Vagina (tissue), 2 donors: ENCODE results near the gene NAA10. TPM values are rescaled to one million over a fixed set of nuclear protein-coding genes. Genes with fewer than 3 reads are reported as not detected.
A peak's percentile ranks its signal among the peaks of the same experiment; 100 is the strongest.

ENCODE experiments used
- DNase-seq, 2 donors: peaks; one replicate each; pipeline ENCODE4 v3.0.0-alpha.2; 2017; ENCODE audit errors: extremely low spot score in 2 of 2
- H3K27ac ChIP-seq: fragments of 200-600 bp; sonication (generic); one replicate; pipeline ENCODE4 v1.5.1; 2019
- H3K27me3 ChIP-seq: fragments of 200-600 bp; sonication (generic); one replicate; pipeline ENCODE4 v1.5.1; 2019
- H3K36me3 ChIP-seq, 2 donors: fragments of 200-600 bp; sonication (generic); one replicate each; pipeline ENCODE4 v1.5.1; 2017 to 2019
- H3K4me1 ChIP-seq: fragments of 200-600 bp; sonication (generic); one replicate; pipeline ENCODE4 v1.5.1; 2019
- H3K4me3 ChIP-seq, 2 donors: fragments of 200-600 bp; sonication (generic); 1 replicate in 1 of 2; 2 replicates in 1 of 2; pipeline ENCODE4 v1.5.1; 2016 to 2019
- H3K9me3 ChIP-seq: fragments of 200-600 bp; sonication (generic); one replicate; pipeline ENCODE4 v1.5.1; 2019
- POLR2A ChIP-seq, 2 donors: fragments of 450-650 bp; IDR thresholded peaks; one replicate each; pipeline ENCODE4 v1.6.1; 2017; ENCODE audit warnings: antibody characterized with exemption in 2 of 2, mild to moderate bottlenecking in 2 of 2, moderate library complexity in 2 of 2
- POLR2AphosphoS5 ChIP-seq, 2 donors: sonication (generic); formaldehyde crosslinking; IDR thresholded peaks; one replicate each; pipeline ENCODE4 v1.9.0; 2017; ENCODE audit warnings: antibody characterized with exemption in 2 of 2, mild to moderate bottlenecking in 2 of 2, low read depth in 1 of 2; ENCODE audit not compliant: insufficient read depth in 1 of 2
- intact Hi-C: fragments of 100-400 bp; cut with DNase I; formaldehyde crosslinking; loops from one replicate; pipeline ENCODE4 v1.15.1; 2023
- total RNA-seq: library from RNA; depleted of rRNA; stranded (reverse); fragments of >200 nt; gene quantifications from one replicate; pipeline ENCODE4 v1.2.3, GENCODE V29; 2016
- TF ChIP-seq, protein P1 (sequence below), 3 experiments: fragments of 450-650 bp in 2 of 3; fragments of 200-600 bp in 1 of 3; sonication (generic) in 1 of 3; IDR thresholded peaks; one replicate each; pipeline ENCODE4 v1.5.1; 2017 to 2019; ENCODE audit warnings: antibody characterized with exemption in 3 of 3, mild to moderate bottlenecking in 2 of 3, moderate library complexity in 2 of 3

The NAA10 gene
- total RNA-seq, 1 donor from 2014 or later: 66.8 TPM

DNA sequence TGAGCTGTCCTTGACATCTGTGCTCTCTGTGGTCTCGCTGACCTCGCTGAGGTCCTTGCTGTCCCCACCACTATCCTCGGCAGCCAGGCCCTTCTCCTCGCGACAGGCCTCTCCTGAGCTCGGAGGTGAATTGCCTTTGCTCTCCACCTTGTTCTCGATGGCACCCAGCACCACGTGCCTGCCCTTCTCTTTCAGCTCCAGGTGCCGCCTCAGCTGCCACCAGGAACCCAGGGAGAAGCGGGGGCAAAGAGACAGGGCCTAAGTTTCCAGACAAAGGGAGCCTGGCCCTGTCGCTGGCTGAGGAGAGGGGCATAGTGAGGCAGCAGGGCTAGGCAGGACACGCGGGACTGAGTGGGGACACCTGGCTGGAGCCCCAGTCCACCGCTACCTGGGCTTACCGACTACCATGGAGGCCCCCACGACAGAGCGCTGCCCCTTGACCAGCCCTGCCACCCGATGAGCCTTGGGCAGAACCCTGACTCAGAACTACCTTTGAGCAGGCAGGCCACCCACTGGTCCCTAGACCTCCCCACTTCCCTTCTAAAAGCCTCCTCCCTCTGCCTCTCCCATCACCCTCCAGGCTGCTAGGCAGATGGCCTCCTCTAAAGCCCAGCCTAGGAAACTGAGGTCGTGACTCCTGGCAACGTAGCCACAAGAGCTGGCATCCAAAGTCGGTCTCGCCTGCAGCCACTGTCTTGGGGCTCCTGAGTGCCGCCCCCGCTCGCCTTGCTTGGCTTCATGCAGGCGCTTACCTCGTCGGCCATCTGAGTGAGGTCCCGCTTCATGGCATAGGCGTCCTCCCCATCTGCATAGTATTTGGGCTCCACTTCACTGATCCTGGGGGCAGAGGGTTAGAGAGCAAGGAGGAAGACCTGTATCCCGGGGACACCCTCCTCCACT is 4.6 kb downstream of the NAA10 start:
- intact Hi-C loops: no loop called here
- TF ChIP-seq, protein P1, sequence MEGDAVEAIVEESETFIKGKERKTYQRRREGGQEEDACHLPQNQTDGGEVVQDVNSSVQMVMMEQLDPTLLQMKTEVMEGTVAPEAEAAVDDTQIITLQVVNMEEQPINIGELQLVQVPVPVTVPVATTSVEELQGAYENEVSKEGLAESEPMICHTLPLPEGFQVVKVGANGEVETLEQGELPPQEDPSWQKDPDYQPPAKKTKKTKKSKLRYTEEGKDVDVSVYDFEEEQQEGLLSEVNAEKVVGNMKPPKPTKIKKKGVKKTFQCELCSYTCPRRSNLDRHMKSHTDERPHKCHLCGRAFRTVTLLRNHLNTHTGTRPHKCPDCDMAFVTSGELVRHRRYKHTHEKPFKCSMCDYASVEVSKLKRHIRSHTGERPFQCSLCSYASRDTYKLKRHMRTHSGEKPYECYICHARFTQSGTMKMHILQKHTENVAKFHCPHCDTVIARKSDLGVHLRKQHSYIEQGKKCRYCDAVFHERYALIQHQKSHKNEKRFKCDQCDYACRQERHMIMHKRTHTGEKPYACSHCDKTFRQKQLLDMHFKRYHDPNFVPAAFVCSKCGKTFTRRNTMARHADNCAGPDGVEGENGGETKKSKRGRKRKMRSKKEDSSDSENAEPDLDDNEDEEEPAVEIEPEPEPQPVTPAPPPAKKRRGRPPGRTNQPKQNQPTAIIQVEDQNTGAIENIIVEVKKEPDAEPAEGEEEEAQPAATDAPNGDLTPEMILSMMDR (IDR thresholded peaks at IDR 0.05): no peak
- TF ChIP-seq POLR2A (IDR thresholded peaks at IDR 0.05): no peak
- Histone ChIP-seq H3K9me3 (no peaks in the 10 kb centered on the region), H3K4me3 (no peak overlapping the region), H3K27ac (no peak overlapping the region), H3K36me3 (no peaks in the 10 kb centered on the region), H3K4me1 (peaks cover 37% of the 10 kb centered on the region), H3K27me3 (no peaks in the 10 kb centered on the region)
- DNase-seq: no peak

DNA sequence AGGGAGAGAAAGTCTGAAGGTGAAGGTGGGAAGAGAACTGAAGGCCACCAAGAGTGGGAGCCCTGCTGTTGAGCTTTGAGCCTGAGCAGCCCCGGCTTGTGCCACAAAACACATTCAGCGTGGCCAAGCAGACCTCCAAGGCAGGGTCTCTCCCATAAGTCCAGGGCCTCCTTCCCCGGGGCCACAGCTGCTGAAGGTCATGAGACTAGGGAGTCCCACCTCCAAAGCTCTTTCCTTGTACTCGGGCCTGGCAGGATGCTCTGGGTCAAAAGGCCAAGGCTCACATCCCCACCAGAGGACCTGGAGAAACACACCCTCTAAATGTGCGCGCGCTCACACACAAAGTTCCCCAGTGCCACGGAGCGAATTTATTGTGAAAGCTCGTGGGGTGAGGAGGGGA is 5.3 kb downstream of the NAA10 start:
- intact Hi-C loops: loop anchor here (10.0 kb wide), 1 partner anchor 145 kb away; the partner anchor contains the start of gene SRPK3
- no peak overlapping the region for H3K27ac ChIP-seq

DNA sequence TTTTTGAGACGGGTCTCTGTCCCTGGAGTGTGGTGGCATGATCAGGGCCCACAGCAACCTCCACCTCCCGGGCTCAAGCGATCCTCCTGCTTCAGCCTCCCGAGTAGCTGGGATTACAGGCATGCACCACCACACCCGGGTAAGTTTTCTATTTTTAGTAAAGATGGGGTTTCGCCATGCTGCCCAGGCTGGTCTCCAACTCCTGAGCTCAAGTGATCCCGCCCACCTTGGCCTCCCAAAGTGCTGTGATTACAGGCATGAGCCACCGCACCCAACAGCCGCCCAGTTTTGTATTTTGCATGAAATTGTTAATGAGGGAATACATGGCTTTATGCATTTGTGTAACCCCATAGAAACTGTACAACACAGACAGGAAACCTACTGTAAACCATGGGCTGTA is 6.0 kb downstream of the NAA10 start:
- Histone ChIP-seq H3K36me3 (no peaks in the 10 kb centered on the region), H3K4me1 (peaks cover 29% of the 10 kb centered on the region), H3K4me3 (no peak overlapping the region), H3K27me3 (no peaks in the 10 kb centered on the region), H3K9me3 (no peaks in the 10 kb centered on the region), H3K27ac (peak overlapping the region; percentile 90)
- DNase-seq: no peak
- intact Hi-C loops: loop anchor here (10.0 kb wide), 1 partner anchor 144 kb away; the partner anchor contains the start of gene SRPK3
- no peak for TF ChIP-seq POLR2A (IDR thresholded peaks at IDR 0.05)

More for the DNA sequence above, 5.3 kb downstream of the NAA10 start:
- H3K4me1 ChIP-seq: peaks cover 35% of the 10 kb centered on the region
- H3K9me3 ChIP-seq: no peaks in the 10 kb centered on the region
- H3K36me3 ChIP-seq: no peaks in the 10 kb centered on the region
- no peak overlapping the region for H3K4me3 ChIP-seq
- no peaks in the 10 kb centered on the region for H3K27me3 ChIP-seq
- no peak for DNase-seq
- TF ChIP-seq POLR2AphosphoS5 (IDR thresholded peaks at IDR 0.05; ENCODE audit: insufficient read depth in 1 of 2, low read depth in 1 of 2) (no peak), POLR2A (IDR thresholded peaks at IDR 0.05) (no peak)
- TF ChIP-seq, protein P1 (IDR thresholded peaks at IDR 0.05): no peak

DNA sequence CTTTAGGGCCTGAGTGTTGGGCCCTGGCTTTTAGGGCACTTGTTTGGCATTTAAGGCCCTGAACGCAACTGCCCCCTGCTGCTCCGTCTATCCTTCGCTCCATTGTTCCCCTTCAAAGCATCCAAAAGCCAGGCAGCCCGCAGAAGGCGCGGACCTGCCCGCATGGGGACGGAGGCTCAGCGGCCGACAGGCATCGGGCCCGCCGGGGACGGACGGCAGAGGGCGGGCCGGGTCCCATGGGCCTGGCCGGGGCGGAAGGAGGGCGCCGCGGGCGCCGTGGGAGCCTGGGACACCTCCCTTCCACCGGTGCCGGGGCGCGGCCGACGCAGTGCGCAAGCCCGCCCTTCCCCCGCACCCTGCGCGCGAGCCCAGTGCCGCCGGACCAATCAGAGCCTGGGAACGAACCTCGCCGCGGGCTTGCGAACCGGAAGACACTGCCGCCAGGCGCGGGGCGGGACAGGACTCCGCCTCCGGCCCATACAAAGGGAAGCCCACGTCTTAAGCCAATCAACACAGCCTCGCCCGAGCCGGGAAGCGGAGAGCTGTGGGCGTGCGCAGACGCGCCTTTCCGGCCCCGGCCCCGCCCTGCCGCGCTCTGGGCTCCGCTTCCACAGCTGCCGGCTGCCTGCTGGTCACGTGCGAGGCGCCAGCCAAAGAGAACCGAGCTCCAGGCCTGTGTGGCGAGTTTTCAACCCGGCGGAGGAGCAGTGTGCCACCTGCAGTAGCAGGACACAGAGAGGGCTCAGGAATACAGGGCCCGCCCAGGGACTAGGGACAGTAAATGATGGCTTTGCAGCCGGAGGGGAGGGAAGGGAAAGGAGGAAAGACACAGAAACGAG is 6.7 kb downstream of the NAA10 start:
- Histone ChIP-seq H3K27me3 (no peaks in the 10 kb centered on the region), H3K4me1 (peaks cover 31% of the 10 kb centered on the region), H3K36me3 (no peaks in the 10 kb centered on the region), H3K9me3 (no peaks in the 10 kb centered on the region), H3K27ac (peak overlapping the region; percentile 90), H3K4me3 (peak overlapping the region; percentile 57 to 64)
- peak in 1 of 2 donors; percentile 98 for DNase-seq
- intact Hi-C loops: loop anchor here (10.0 kb wide), 1 partner anchor 143 kb away; the partner anchor contains the start of gene SRPK3
- TF ChIP-seq POLR2AphosphoS5 (IDR thresholded peaks at IDR 0.05; ENCODE audit: insufficient read depth in 1 of 2, low read depth in 1 of 2) (peak; percentile 74 to 89), POLR2A (IDR thresholded peaks at IDR 0.05) (peak in 1 of 2 donors; percentile 83)
- TF ChIP-seq, protein P1 (IDR thresholded peaks at IDR 0.05): no peak

DNA sequence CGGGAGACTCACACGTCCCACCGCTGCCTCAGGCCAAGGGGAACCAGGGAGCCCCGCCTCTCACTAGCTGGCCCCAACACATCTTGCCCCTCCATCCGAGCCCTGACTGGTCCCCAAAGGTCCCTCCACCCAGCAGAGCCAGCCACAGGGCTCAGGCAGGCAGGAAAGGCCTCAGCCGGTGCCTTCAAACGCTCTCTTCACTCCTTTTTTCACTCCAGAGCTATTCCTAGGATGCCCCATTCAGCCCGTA is 7.2 kb downstream of the NAA10 start:
- intact Hi-C loops: loop anchor here (10.0 kb wide), 1 partner anchor 143 kb away; the partner anchor contains the start of gene SRPK3
- peaks cover 37% of the 10 kb centered on the region for H3K4me1 ChIP-seq
- no peaks in the 10 kb centered on the region for H3K9me3 ChIP-seq
- no peaks in the 10 kb centered on the region for H3K27me3 ChIP-seq
- H3K4me3 ChIP-seq: peak overlapping the region; percentile 57 to 64
- H3K27ac ChIP-seq: peak overlapping the region; percentile 90
- TF ChIP-seq, protein P1 (IDR thresholded peaks at IDR 0.05): no peak
- TF ChIP-seq POLR2AphosphoS5 (IDR thresholded peaks at IDR 0.05; ENCODE audit: insufficient read depth in 1 of 2, low read depth in 1 of 2): no peak
- TF ChIP-seq POLR2A (IDR thresholded peaks at IDR 0.05): no peak
- no peak for DNase-seq
- H3K36me3 ChIP-seq: no peaks in the 10 kb centered on the region
